DND-41 (cell line): Measurements from ENCODE around the gene KLHL6.

Source experiments
- ATAC-seq: fragments of 200-7000 bp; cut with Tn5 transposase; 3 replicates; pipeline ENCODE4 v1.9.1; 2021; ENCODE audit warnings: low read depth; ENCODE audit not compliant: insufficient read depth
- DNase-seq: peaks from one replicate; pipeline ENCODE4 v3.0.0-alpha.2; 2020
- H2AFZ ChIP-seq: 2 replicates; pipeline ENCODE4 v1.6.0; 2012; ENCODE audit warnings: low read depth, low read length
- H3K27ac ChIP-seq: 2 replicates; pipeline ENCODE4 v1.5.1; 2012; ENCODE audit warnings: low read length, inconsistent platforms
- H3K27me3 ChIP-seq: fragments of 200-600 bp; sonication (generic); 2 replicates; pipeline ENCODE4 v1.6.0; 2012; ENCODE audit warnings: low read length, mild to moderate bottlenecking, inconsistent platforms; ENCODE audit not compliant: insufficient read depth, poor library complexity
- H3K36me3 ChIP-seq: 2 replicates; pipeline ENCODE4 v1.5.1; 2012; ENCODE audit warnings: low read length, inconsistent platforms; ENCODE audit not compliant: insufficient read depth
- H3K4me1 ChIP-seq: 2 replicates; pipeline ENCODE4 v1.5.1; 2012; ENCODE audit warnings: mild to moderate bottlenecking, low read length; ENCODE audit not compliant: insufficient read depth
- H3K4me2 ChIP-seq: 2 replicates; pipeline ENCODE4 v1.6.0; 2012; ENCODE audit warnings: mild to moderate bottlenecking, moderate library complexity, low read length, inconsistent platforms; ENCODE audit not compliant: insufficient read depth
- H3K4me3 ChIP-seq, 2 experiments: fragments of 200-600 bp in 1 of 2; shearing (Covaris generic) in 1 of 2; 2 replicates each; pipeline ENCODE4 v1.5.1; 2012 to 2016; ENCODE audit warnings: inconsistent platforms in 2 of 2, low read length in 2 of 2, mild to moderate bottlenecking in 2 of 2, low read depth in 1 of 2, moderate library complexity in 1 of 2
- H3K79me2 ChIP-seq: 2 replicates; pipeline ENCODE4 v1.6.0; 2012; ENCODE audit warnings: low read length, inconsistent platforms; ENCODE audit not compliant: insufficient read depth
- H3K9ac ChIP-seq: 2 replicates; pipeline ENCODE4 v1.6.0; 2012; ENCODE audit warnings: low read depth, mild to moderate bottlenecking, inconsistent platforms, low read length, moderate library complexity
- H3K9me3 ChIP-seq: 2 replicates; pipeline ENCODE4 v1.5.1; 2012; ENCODE audit warnings: low read length, moderate library complexity, mild to moderate bottlenecking, inconsistent platforms; ENCODE audit not compliant: insufficient read depth, severe bottlenecking
- H4K20me1 ChIP-seq: 2 replicates; pipeline ENCODE4 v1.6.0; 2012; ENCODE audit warnings: low read length; ENCODE audit not compliant: insufficient read depth
- CTCF ChIP-seq: IDR thresholded peaks from 2 replicates; pipeline ENCODE4 v1.5.1; 2012; ENCODE audit warnings: borderline replicate concordance, low read length, moderate library complexity, mild to moderate bottlenecking; ENCODE audit not compliant: poor library complexity, severe bottlenecking; ENCODE audit errors: extremely low read depth
- EZH2 ChIP-seq: IDR thresholded peaks from 3 replicates; pipeline ENCODE4 v1.6.1; 2012; ENCODE audit warnings: borderline replicate concordance, low read depth, mild to moderate bottlenecking, moderate library complexity, low read length, inconsistent platforms; ENCODE audit not compliant: severe bottlenecking

Gene KLHL6

GRCh38 chr3:183584914-183585280 is 29.4 kb upstream of the KLHL6 start:
- Histone ChIP-seq H3K4me3 (no peak overlapping the region), H4K20me1 (no peaks in the 10 kb centered on the region), H3K27ac (no peak overlapping the region), H3K27me3 (no peaks in the 10 kb centered on the region), H3K9me3 (no peaks in the 10 kb centered on the region), H3K4me1 (peaks cover 15% of the 10 kb centered on the region), H2AFZ (no peak overlapping the region), H3K9ac (no peak overlapping the region), H3K79me2 (no peaks in the 10 kb centered on the region), H3K4me2 (no peak overlapping the region), H3K36me3 (no peaks in the 10 kb centered on the region)
- DNase-seq (no peak), ATAC-seq (no peak)
- TF ChIP-seq EZH2 (no peak), CTCF (no peak)

GRCh38 chr3:183584246-183584913 is 28.9 kb upstream of the KLHL6 start:
- no peaks in the 10 kb centered on the region for H3K36me3 ChIP-seq
- H3K79me2 ChIP-seq, result no peaks in the 10 kb centered on the region
- ATAC-seq (no peak), DNase-seq (no peak)
- no peak overlapping the region for H3K4me2 ChIP-seq
- peaks cover 15% of the 10 kb centered on the region for H3K4me1 ChIP-seq
- no peaks in the 10 kb centered on the region for H4K20me1 ChIP-seq
- H3K4me3 ChIP-seq, result no peak overlapping the region
- H3K27me3 ChIP-seq, result no peaks in the 10 kb centered on the region
- no peak overlapping the region for H2AFZ ChIP-seq
- H3K27ac ChIP-seq, result no peak overlapping the region
- no peak overlapping the region for H3K9ac ChIP-seq
- TF ChIP-seq CTCF (no peak), EZH2 (no peak)
- H3K9me3 ChIP-seq, result no peaks in the 10 kb centered on the region

GRCh38 chr3:183583331-183584245 is 28.1 kb upstream of the KLHL6 start:
- H3K9ac ChIP-seq, result no peak overlapping the region
- H3K79me2 ChIP-seq, result no peaks in the 10 kb centered on the region
- DNase-seq, result no peak
- H3K4me2 ChIP-seq, result no peak overlapping the region
- TF ChIP-seq EZH2 (no peak), CTCF (no peak)
- H2AFZ ChIP-seq, result no peak overlapping the region
- no peaks in the 10 kb centered on the region for H3K9me3 ChIP-seq
- no peaks in the 10 kb centered on the region for H3K36me3 ChIP-seq
- no peak for ATAC-seq
- H3K4me1 ChIP-seq, result peaks cover 17% of the 10 kb centered on the region
- H3K27me3 ChIP-seq, result no peaks in the 10 kb centered on the region
- no peak overlapping the region for H3K27ac ChIP-seq
- H3K4me3 ChIP-seq, result no peak overlapping the region
- H4K20me1 ChIP-seq, result no peaks in the 10 kb centered on the region
